Aorta (tissue), 5 donors: ENCODE measurements around the gene SLAMF7. TPM values are rescaled to one million over a fixed set of nuclear protein-coding genes. Genes with fewer than 3 reads are reported as not detected.
"Not testable (repeated sequence)": the region's sequence is repeated elsewhere in the genome, so short reads cannot be mapped to it uniquely, and the experiment has no call there.

Source experiments
- ATAC-seq: fragments of 200-7000 bp; cut with Tn5 transposase; one replicate; pipeline ENCODE4 v1.9.1; 2022; ENCODE audit warnings: moderate library complexity; ENCODE audit not compliant: low FRiP score
- DNase-seq, 2 donors: peaks; one replicate each; pipeline ENCODE4 v3.0.0-alpha.2; 2020
- H3K27ac ChIP-seq, 2 donors: one replicate each; pipeline ENCODE4 v1.5.1; 2013; ENCODE audit warnings: low read length in 2 of 2, mild to moderate bottlenecking in 2 of 2, moderate library complexity in 2 of 2, control low read depth in 1 of 2, inconsistent platforms in 1 of 2, low read depth in 1 of 2
- H3K27me3 ChIP-seq, 2 donors: one replicate each; pipeline ENCODE4 v1.6.1; 2013; ENCODE audit warnings: control low read depth in 1 of 2, low read length in 1 of 2, mild to moderate bottlenecking in 1 of 2, moderate library complexity in 1 of 2; ENCODE audit not compliant: insufficient read depth in 2 of 2, control insufficient read depth in 1 of 2
- H3K36me3 ChIP-seq, 2 donors: one replicate each; pipeline ENCODE4 v1.6.1; 2013; ENCODE audit warnings: control low read depth in 1 of 2, low read length in 1 of 2, mild to moderate bottlenecking in 1 of 2; ENCODE audit not compliant: insufficient read depth in 2 of 2, control insufficient read depth in 1 of 2
- H3K4me1 ChIP-seq, 2 donors: one replicate each; pipeline ENCODE4 v1.6.1; 2013; ENCODE audit warnings: low read length in 2 of 2, control low read depth in 1 of 2, mild to moderate bottlenecking in 1 of 2, moderate library complexity in 1 of 2; ENCODE audit not compliant: insufficient read depth in 2 of 2, control insufficient read depth in 1 of 2
- H3K4me3 ChIP-seq, 2 donors: one replicate each; pipeline ENCODE4 v1.5.1; 2013; ENCODE audit warnings: low read length in 2 of 2, control low read depth in 1 of 2, mild to moderate bottlenecking in 1 of 2
- H3K9me3 ChIP-seq: one replicate; pipeline ENCODE4 v1.6.1; 2013; ENCODE audit warnings: mild to moderate bottlenecking, low read length; ENCODE audit not compliant: control insufficient read depth
- WGBS, 2 donors: extraction: QIAGEN DNeasy Blood & Tissue Kit; methylation state at CpG; one replicate each; pipeline ENCODE4 v1.1.7; 2013; 5-methylcytosine and 5-hydroxymethylcytosine counted together
- intact Hi-C, 2 donors: fragments of 100-400 bp; cut with DNase I; formaldehyde crosslinking; loops; one replicate each; pipeline versions ENCODE4 v1.14.2 to v1.15.0; 2022
- polyA plus RNA-seq, 2 donors: library from polyadenylated mRNA; stranded (reverse); fragments of 200-250 nt; gene quantifications; one replicate each; pipeline ENCODE4 v1.2.3, GENCODE V29; 2013
- total RNA-seq, 2 donors: library from RNA; stranded (reverse); fragmentation: NEBNext Ultra II Directional; extraction: Animal tissue kit (Norgen Biotek cat#: 25700); gene quantifications; one replicate each; pipeline ENCODE4 v1.2.1, GENCODE V29; 2021
- donor health status: healthy with polysubstance abuse.
- donor health status: Bipolar disorder and iron deficiency.
- donor health status: DM: no; HTN: no; CAD: no.
- donor health status: DM: no; HTN: no; CAD: no.
- donor health status: DM: yes; HTN: yes; CAD: no.

SLAMF7 gene
- total and polyA plus RNA-seq, 4 donors = 2.5 to 8.9 (median 2.9) TPM; not detected in 1

GRCh38 chr1:160714034-160714648 is 24.9 kb upstream of the SLAMF7 start:
- H3K4me3 ChIP-seq, H3K9me3 ChIP-seq, intact Hi-C loops, H3K36me3 ChIP-seq, H3K27me3 ChIP-seq, DNase-seq, H3K4me1 ChIP-seq, H3K27ac ChIP-seq: not testable (repeated sequence)
- WGBS, 2 donors = 67 to 73% methylated on average over 5 of the region's 5 CpGs
- ATAC-seq = peak; percentile 40

- intact Hi-C loops = no loop called here
- Histone ChIP-seq H3K27me3 (no peaks in the 10 kb centered on the region), H3K4me3 (no peak overlapping the region), H3K36me3 (no peaks in the 10 kb centered on the region), H3K9me3 (no peaks in the 10 kb centered on the region), H3K4me1 (no peaks in the 10 kb centered on the region), H3K27ac (no peak overlapping the region)
- DNase-seq (no peak), ATAC-seq (no peak)
- WGBS, 2 donors = 88 to 96% methylated on average over 1 of the region's 1 CpG
Observed at GRCh38 chr1:160716013-160716412, 23.0 kb upstream of the SLAMF7 start.

DNA sequence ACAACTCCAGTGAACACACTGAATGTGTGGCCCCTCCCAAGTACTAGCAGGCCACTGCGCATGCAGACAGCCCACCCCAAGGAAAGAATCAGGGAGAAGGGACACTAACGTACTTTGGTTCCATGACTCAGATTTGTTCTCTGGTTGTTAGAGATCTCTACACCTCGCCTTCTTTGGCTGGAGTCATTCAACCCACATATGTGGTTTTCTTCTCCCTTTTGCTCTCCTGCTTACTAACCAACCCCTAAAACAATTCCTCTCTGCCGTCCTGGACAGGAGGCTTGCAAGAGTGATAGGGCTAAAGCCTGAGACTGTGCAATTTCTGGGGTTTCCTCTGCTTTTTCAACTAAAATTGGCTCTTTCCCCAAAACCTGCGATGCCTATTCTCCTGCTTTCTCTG is 21.7 kb upstream of the SLAMF7 start:
- no peaks in the 10 kb centered on the region for H3K36me3 ChIP-seq
- no peak overlapping the region for H3K4me3 ChIP-seq
- DNase-seq (no peak), ATAC-seq (no peak)
- 77 to 83% methylated on average over 5 of the region's 5 CpGs for WGBS, 2 donors
- intact Hi-C loops = no loop called here
- H3K27me3 ChIP-seq = no peaks in the 10 kb centered on the region
- H3K4me1 ChIP-seq = no peaks in the 10 kb centered on the region
- no peak overlapping the region for H3K27ac ChIP-seq
- H3K9me3 ChIP-seq = no peaks in the 10 kb centered on the region

DNA sequence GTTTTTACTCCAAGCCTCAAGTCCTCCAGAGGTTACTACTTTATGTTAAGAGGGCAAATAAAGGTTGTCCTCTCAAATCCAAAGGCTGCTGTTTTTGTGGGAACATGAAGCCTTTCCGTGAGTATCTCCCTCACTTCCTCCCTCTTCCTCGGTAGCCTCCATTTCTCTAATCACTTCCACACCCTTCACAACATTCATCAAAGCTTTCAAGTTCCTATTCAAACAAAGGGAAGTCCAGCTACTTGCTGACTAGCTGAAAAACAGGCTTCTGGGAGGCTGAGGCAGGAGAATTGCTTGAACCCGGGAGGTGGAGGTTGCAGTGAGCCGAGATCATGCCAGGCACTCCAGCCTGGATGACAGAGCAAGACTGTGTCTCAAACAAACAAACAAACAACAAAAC is 20.8 kb upstream of the SLAMF7 start:
- no peak for DNase-seq
- intact Hi-C loops = no loop called here
- Histone ChIP-seq H3K9me3 (no peaks in the 10 kb centered on the region), H3K4me1 (no peaks in the 10 kb centered on the region), H3K27me3 (no peaks in the 10 kb centered on the region), H3K27ac (no peak overlapping the region), H3K4me3 (no peak overlapping the region), H3K36me3 (no peaks in the 10 kb centered on the region)
- no peak for ATAC-seq
- WGBS, 2 donors = 74 to 78% methylated on average over 4 of the region's 4 CpGs

DNA sequence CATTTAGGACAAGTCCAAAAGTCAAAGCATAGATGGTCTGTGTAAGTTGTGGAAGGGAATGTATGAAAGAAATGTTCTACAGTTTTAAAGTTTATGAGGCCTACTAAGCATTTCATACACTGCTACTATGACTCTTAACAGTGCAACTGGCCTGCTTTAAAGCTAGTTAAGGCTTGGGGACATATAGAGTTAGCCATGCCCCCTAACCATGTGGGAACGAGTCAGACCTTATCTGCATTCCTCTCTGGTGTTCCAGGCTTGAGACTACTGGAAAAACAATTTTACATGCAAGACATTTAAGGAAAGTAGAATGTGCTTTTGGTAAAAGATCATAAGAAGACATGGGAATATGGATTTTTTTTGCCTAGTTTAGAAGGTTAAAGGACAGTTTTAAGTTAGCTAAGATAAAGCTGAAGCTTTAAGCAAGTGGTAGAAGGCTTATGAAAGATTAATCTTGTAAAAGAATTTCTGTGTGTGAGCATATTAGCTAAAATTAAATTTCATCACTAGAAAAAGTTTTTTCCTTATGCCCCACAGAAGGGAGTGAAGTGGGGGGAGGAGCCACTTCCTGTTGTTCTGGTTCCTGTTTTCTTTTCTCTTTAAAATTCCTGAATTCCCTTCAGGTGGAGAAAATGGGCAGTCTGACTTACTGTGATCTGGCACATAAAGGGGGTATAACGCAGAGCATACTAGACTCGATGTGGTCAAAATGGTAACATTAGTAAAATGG is 18.5 kb upstream of the SLAMF7 start:
- Histone ChIP-seq H3K36me3 (no peaks in the 10 kb centered on the region), H3K27me3 (no peaks in the 10 kb centered on the region), H3K9me3 (no peaks in the 10 kb centered on the region), H3K27ac (no peak overlapping the region), H3K4me3 (no peak overlapping the region), H3K4me1 (no peaks in the 10 kb centered on the region)
- intact Hi-C loops = loop anchor here in 1 of 2 donors (10.0 kb wide), 1 partner anchor 234 kb away; the partner anchor contains the start of gene ITLN2
- DNase-seq (no peak), ATAC-seq (no peak)
- WGBS, 2 donors = 64 to 65% methylated on average over 3 of the region's 3 CpGs

GRCh38 chr1:160721473-160721872 is 17.6 kb upstream of the SLAMF7 start:
- ATAC-seq (no peak), DNase-seq (no peak)
- Histone ChIP-seq H3K4me1 (no peaks in the 10 kb centered on the region), H3K9me3 (no peaks in the 10 kb centered on the region), H3K27ac (no peak overlapping the region), H3K27me3 (no peaks in the 10 kb centered on the region), H3K4me3 (no peak overlapping the region), H3K36me3 (no peaks in the 10 kb centered on the region)
- intact Hi-C loops = loop anchor here in 1 of 2 donors (10.0 kb wide), 1 partner anchor 233 kb away; the partner anchor contains the start of gene ITLN2

GRCh38 chr1:160722726-160723125 is 16.3 kb upstream of the SLAMF7 start:
- ATAC-seq = no peak
- Histone ChIP-seq H3K9me3 (no peaks in the 10 kb centered on the region), H3K4me3 (no peak overlapping the region), H3K27ac (no peak overlapping the region), H3K27me3 (no peaks in the 10 kb centered on the region), H3K36me3 (no peaks in the 10 kb centered on the region), H3K4me1 (no peaks in the 10 kb centered on the region)
- no peak for DNase-seq
- intact Hi-C loops = loop anchor here in 1 of 2 donors (10.0 kb wide), 1 partner anchor 232 kb away; the partner anchor contains the start of gene ITLN2
- WGBS, 2 donors = 87 to 95% methylated on average over 10 of the region's 10 CpGs

DNA sequence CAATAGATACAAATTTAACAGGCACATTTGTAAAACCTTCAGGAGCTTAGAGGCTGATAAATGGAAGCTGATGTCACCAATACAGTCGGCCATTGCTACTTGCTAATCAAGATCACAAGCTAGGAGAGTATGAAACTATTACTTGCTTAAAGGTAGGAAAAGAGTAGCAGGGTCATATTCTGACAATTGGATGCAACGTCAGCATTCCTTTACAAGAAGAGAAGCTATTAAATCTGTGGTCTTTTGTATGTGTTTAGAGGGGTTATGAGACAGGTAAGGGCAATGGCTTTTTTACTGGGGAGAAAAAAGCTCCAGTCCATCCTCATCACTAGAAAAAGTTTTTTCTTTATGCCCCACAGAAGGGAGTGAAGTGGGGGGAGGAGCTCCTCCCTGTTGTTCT is 15.7 kb upstream of the SLAMF7 start:
- no peak for ATAC-seq
- no peak overlapping the region for H3K4me3 ChIP-seq
- intact Hi-C loops = loop anchor here in 1 of 2 donors (10.0 kb wide), 1 partner anchor 231 kb away; the partner anchor contains the start of gene ITLN2
- no peak for DNase-seq
- H3K4me1 ChIP-seq = no peaks in the 10 kb centered on the region
- no peaks in the 10 kb centered on the region for H3K27me3 ChIP-seq
- H3K36me3 ChIP-seq = no peaks in the 10 kb centered on the region
- no peaks in the 10 kb centered on the region for H3K9me3 ChIP-seq
- 81 to 84% methylated on average over 2 of the region's 2 CpGs for WGBS, 2 donors
- H3K27ac ChIP-seq = no peak overlapping the region
